IMR-90 (cell line): ENCODE data around the gene LIMS1.

Experiments used
- CEBPB ChIP-seq: IDR thresholded peaks from 2 replicates; pipeline ENCODE4 v1.6.1; 2012; ENCODE audit warnings: low read depth, low read length, improper control_type of control experiment
- CTCF ChIP-seq: conservative IDR thresholded peaks from 2 replicates; pipeline ENCODE4 v1.5.1; 2012; ENCODE audit warnings: mild to moderate bottlenecking, low read depth, low read length, improper control_type of control experiment
- ELK1 ChIP-seq: fragments of 150-350 bp; IDR thresholded peaks from 2 replicates; pipeline ENCODE4 v1.6.1; 2016; ENCODE audit warnings: low read depth, mild to moderate bottlenecking, low read length, moderate library complexity, borderline replicate concordance
- FOS ChIP-seq: fragments of 150-350 bp; IDR thresholded peaks from 2 replicates; pipeline ENCODE4 v1.6.1; 2016; ENCODE audit warnings: low read depth, low read length
- MAFK ChIP-seq: IDR thresholded peaks from 2 replicates; pipeline ENCODE4 v1.6.1; 2012; ENCODE audit warnings: low read depth, low read length, improper control_type of control experiment
- MXI1 ChIP-seq: IDR thresholded peaks from 2 replicates; pipeline ENCODE4 v1.6.1; 2012; ENCODE audit warnings: low read depth, mild to moderate bottlenecking, low read length, moderate library complexity, borderline replicate concordance
- POLR2A ChIP-seq: IDR thresholded peaks from 2 replicates; pipeline ENCODE4 v1.6.1; 2012; ENCODE audit warnings: mild to moderate bottlenecking, low read depth, low read length
- RAD21 ChIP-seq: IDR thresholded peaks from 2 replicates; pipeline ENCODE4 v1.6.1; 2012; ENCODE audit warnings: low read length, improper control_type of control experiment
- RCOR1 ChIP-seq: IDR thresholded peaks from 2 replicates; pipeline ENCODE4 v1.6.1; 2012; ENCODE audit warnings: mild to moderate bottlenecking, low read length, improper control_type of control experiment; ENCODE audit not compliant: insufficient replicate concordance
- RFX5 ChIP-seq: IDR thresholded peaks from 2 replicates; pipeline ENCODE4 v1.8.0; 2012; ENCODE audit warnings: low read depth, mild to moderate bottlenecking, low read length, moderate library complexity
- SMC3 ChIP-seq: fragments of 150-350 bp; IDR thresholded peaks from 2 replicates; pipeline ENCODE4 v1.6.1; 2016; ENCODE audit warnings: low read depth, mild to moderate bottlenecking, antibody characterized with exemption, low read length, moderate library complexity
- USF2 ChIP-seq: fragments of 150-350 bp; IDR thresholded peaks from 2 replicates; pipeline ENCODE4 v1.6.1; 2017; ENCODE audit warnings: mild to moderate bottlenecking, antibody characterized with exemption, low read length, low read depth

- TF ChIP-seq CTCF (no peak), ELK1 (no peak), RAD21 (no peak), SMC3 (no peak), CEBPB (no peak), FOS (no peak), POLR2A (no peak), MAFK (no peak), RCOR1 (no peak), USF2 (no peak), MXI1 (no peak), RFX5 (no peak)
These were observed 79.2 kb downstream of the LIMS1 start for GRCh38 chr2:108613261-108614042.
